TTC549 (cell line): Measurements from ENCODE around the gene SMAD2.
"Not testable (repeated sequence)": the region's sequence is repeated elsewhere in the genome, so short reads cannot be mapped to it uniquely, and the experiment has no call there.

ENCODE experiments used
- FAIRE-seq: peaks from 2 replicates; lab custom pipeline; 2012; peaks lifted over from hg19 to GRCh38; lab: Jason Lieb, UNC

SMAD2 gene

DNA sequence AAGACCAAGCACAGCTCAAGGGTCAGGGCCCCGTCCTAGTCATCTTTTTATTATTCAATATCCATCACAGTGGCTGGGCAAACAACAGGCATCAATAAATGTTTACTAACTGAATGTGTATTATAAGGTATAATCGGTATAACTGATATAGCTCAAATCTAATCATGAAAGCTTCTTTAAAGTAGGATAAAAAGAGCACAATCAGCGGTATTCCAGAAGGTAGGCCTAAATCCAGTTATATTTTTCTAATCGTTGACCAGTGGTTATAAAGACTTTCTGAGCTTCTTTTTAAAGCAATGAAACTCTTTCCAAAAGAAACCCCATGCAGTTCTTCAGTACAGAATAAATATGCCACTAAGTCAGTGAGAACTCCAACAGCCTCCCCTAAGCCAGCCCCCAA is 92.1 kb downstream of the SMAD2 start:
- FAIRE-seq = no peak

DNA sequence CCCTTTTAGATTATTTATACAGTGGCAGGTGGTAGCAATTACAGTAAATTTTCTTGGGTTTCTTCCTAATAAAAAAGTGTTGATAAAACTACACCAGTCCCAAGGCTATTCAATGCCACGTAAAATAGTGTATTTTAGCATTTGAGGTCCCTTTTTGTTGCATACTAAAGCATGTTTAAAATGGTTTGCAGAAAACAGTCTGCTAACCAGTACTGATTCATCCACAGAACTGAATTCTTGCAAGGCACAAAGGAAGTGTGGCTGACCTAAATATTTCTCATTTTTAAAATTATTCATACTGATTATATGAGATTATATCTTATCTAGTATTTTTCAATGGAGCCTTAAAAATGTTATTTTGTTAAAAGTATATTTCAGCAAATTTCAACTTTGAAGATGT is 98.1 kb downstream of the SMAD2 start:
- FAIRE-seq = no peak

DNA sequence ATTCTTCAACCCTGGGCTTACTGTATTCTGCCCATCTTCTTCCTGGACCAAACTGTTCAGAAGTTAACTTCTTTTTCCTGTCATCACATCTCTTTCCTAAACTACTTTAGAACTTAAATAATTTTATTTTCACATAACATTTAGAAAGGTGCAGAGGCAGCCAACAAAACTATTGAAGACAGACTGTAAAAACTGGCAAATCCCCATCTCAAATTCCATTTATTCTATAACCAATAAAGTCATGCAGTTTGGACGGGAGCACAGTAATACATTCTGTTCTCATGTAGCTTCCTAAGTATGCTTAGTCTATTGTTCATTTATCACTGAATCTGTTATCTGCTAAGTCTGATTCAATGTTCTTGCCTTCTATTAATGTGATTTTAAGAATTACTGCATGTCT is 99.1 kb downstream of the SMAD2 start:
- FAIRE-seq = no peak

DNA sequence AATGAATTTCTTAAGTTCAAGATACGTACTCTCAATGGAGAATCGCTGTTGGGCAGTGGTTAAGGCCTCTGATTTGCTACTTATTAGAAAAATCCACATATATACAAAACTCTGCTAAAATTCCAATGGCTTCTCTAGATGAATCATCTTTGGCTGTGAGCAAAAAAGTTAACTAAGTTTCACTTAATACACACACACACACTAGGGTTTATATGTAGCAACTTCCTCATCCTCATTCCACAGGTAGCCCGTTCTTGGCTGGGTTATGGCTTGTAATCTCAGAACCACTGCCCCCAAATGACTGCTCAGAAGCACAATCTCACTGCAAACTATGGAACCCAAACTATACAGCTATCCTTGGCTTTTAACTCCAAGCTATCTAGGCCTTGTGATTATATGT is 99.7 kb downstream of the SMAD2 start:
- no peak for FAIRE-seq

DNA sequence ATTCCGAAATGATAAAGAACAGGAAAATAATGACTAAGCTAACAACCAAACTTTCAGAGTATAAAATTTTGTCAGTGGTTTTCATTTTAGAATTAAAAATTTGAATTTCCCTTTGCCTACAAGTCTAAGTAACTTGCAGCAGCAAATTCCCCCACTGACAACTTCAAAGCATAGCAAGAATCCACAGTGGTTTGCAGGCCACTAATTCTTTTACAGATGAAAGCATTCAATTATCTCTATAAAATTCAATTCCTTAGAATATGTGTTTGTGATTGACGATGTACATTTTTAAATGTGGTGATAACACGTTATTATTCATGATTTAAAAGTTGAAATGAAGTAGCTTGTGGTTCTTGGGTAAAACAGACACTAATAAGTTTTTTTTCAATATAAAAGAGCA is 100.6 kb downstream of the SMAD2 start:
- FAIRE-seq = no peak

DNA sequence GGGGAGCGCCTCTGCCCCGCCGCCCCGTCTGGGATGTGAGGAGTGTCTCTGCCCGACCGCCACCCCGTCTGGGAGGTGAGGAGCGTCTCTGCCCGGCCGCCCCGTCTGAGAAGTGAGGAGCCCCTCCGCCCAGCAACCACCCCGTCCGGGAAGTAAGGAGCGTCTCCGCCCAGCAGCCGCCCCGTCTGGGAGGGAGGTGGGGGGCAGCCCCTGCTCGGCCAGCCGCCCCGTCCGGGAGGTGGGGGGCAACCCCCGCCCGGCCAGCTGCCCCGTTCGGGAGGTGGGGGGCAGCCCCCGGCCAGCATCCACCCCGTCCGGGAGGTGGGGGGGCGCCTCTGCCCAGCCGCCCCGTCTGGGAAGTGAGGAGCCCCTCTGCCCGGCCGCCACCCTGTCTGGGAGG is 102.4 kb downstream of the SMAD2 start:
- not testable (repeated sequence) for FAIRE-seq

DNA sequence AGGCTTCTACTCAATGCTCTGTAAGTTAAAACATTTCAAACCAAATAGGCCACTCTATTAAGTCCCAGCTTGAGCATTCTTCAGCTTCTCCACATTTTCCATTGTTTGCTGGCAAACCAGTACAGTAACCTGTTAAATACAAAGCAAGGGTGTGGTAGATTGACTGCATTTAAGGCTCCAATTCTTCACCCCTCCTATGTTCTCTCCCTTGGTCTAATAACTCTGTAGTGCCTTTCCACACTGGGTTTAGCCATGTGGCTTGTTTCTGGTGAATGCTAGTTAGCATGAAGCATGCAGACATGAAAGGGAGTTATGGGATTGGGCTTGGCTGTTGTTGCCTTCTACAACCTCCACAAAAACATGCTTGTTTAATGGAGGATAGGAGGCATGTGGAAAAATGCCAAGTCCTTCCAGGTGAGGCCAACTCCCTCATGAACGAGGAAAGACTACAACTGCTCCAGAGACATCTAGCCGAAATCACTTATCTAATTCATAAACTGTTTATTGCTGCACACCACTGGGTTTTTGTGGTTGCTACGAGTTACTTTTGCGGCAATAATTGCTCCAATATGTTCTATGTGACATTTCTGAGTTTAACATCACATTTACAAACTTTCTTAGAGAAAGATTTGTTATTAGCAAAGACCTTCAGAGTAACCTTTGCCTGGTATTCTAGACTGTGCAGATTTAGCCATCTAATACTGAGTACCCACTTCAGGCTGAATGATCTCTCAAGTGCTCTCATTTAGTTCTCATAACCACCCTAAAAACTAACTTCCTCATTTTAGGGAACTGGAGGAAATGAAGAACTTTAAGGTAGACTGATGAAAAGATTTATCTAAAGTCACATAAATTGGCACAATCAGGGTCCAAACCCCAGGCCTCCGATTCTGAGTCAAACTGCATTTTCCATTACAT is 104.0 kb downstream of the SMAD2 start:
- FAIRE-seq = no peak

DNA sequence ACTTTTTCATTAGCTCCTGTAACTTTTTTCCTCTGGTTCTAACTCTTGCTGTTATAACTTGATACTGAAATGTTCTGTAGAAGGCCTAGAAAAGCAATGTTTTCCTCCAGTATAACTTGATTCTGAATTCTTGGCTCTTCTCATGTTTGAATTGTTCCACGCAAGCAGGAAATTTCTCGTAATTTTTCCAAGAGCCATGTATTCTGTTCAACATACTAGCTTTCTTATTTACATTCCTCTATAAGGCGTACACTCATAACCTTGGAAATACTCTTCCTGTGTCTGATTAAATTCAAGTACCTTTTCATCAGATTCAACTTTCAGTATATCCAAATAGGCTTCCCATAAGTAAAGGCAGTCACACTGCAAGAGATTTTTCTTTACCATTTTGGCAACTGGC is 109.1 kb downstream of the SMAD2 start:
- FAIRE-seq = no peak

DNA sequence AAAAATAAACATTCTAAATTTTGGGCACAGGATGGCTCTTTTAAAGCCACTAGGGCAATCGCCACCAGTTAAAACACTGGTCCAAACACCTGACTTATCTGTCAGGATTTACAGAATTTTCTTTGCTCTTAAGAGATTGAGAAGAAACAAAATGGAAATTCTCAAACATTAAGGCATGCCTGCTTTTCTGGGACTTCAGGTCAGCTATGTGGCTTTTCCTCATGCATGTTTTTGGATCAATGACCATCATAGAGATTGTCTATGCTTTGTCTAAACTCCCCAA is 112.7 kb downstream of the SMAD2 start:
- no peak for FAIRE-seq

DNA sequence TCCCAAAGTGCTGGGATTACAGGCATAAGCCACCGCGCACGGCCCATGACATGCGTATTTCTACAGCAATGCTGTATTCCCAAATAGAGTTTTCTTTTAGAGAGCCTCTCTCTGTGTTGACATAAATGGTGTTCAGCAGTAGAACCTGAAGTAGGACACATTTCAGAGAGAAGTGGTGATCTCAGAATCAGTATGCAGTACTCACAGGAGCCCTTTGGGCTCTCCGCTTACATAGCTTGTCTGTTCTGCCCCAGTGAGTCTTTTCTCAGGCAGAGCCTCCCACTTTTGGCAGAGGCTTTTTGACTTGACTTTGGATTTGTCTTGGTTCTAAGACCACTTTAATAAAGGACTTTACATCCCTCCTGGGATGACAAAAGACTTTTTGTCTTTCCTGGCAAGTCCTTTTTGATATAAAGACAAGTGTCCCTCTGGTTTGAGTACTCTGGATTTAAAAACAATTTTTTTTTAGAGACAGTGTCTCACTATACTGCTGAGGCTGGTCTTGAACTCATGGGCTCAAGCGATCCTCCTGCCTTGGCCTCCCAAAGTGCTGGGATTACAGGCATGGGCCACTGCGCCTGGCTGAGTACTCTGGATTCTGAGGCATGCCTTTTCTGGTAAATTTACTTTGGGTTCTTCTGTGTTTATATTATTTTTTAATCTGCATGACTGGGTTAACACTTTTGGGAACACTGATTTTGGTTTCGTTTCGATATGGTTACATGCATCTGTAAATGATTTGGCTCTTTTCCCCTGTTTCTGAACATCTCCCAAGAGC is 113.3 kb downstream of the SMAD2 start:
- FAIRE-seq = no peak

DNA sequence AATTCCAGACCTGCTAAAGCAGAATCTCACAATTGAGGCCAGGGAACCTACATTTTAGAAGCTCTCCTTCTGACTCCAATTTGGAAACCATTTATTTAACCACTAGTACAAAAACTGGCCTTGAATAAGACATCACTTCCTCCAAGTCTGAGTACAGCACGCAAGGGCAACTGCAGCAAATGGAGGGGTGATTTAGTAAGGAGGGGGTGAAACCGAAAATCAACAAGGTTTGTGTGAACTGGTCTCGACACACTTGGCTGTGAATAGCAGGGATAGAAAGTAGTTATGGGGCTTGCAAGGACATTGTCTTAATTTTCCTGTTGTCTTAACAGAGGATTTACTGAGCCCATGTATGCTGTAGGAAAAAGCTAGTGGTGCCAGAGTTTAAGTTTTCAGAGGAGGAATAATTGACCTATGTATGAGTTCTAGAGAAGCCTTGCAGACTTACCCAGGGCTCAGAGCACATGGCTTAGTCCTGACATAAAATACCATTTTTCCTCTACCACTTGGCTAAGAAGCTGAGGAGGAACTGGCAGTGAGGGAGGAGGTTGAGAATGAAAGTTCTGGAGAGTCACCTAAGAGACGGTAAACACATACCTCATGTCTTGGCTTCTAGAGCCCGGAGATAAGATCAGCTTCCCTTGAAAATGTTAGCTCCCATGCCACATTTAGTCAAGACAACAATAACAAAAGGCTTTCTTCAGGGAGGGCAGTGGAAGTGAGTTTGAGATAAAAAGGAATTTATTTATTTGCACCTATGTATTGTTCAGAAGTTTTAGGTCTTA is 114.8 kb downstream of the SMAD2 start:
- no peak for FAIRE-seq

DNA sequence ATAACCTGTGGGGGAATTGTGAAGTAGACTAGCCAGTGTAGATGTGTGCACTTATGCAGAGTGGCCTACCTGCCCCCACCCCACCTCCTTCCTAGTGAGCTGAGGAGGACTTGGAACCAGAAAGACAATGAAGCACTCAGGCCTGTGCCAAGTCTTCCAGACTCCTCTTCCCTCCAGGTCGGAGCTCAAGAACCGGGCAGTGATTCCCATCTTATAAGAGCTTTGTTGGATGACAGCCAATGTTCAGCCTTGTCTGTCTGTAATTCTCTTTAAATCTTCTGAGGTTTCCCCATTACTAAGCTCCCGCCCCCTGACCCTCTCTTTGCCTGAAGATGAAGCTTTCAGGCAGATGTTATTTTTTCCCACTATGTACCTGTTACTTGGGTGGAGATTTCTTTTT is 121.0 kb downstream of the SMAD2 start:
- FAIRE-seq = no peak

DNA sequence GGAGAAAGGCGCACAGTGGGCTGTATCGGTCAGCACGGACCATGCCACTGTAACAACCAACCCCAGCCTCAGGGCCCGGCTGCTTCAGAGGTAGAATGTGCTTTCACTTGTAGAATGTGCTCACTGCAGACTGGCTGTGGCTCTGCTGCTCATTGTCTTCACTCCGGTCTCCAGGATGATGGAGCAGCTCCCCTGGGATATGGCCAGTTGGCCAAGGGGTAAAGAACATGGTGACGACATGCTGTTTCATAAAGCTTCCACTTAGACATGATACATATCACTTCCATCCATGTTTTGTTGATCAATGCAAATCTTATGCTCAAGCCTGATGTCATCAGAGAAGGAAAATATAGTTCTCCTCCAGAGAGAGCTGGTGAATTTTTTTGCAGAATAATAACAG is 127.7 kb downstream of the SMAD2 start:
- FAIRE-seq = no peak

DNA sequence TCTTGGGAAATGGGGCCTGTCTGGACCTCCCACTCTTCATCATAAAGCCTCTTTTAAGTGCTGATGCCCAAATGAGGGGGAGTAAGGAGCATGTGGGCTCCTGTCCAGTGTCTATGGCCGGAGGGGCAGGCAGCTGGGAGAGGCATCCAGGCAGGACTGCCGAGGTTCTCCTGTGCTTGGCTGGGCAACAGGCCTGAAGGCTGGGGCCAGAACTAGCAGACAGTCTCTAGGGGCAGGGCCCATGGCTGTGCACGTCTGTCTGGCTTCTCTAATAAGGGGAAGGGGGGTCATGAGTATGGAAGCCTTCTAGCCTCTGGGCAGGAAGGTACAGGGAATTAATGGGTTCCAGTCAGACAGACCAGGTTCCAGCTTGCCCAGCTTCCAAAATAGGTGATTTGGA is 128.6 kb downstream of the SMAD2 start:
- no peak for FAIRE-seq

DNA sequence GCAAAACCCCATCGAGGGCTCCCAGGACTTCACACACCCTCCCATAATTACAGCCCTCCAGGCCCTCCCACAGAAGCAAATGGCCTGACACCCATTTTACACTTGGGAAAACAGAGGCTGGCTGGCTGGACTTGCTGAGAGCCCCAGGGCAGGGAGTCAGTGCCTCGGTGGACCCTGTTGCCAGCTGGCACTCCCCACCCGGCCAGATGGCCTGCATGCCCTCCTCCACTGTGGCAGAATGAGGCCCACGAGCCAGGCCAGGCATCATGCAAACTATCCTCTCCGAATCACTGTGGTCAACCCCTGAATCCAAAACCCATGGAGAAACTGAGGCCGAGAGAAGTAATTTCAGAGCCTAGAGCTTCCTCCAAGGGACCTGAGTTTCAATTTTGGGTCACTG is 129.7 kb downstream of the SMAD2 start:
- no peak for FAIRE-seq

DNA sequence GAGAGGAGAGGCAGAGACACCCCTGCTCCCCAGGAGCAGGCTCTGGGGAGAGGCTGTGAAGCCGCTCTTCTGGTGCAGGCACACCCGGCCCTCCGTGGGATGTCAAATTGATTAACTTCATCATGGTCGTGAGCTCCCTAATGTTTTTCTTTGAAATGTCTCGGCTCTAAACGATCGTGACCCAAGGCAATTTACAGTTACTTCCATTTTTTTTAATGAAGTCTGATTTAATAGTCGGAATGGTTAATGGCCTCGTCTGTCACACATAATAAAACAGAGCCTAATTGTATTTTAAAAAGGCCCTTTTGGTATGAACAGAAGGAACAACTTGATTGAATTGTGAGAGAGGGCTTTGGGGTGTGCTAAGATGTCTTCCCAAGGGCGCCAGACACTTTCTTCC is 130.2 kb downstream of the SMAD2 start:
- no peak for FAIRE-seq

DNA sequence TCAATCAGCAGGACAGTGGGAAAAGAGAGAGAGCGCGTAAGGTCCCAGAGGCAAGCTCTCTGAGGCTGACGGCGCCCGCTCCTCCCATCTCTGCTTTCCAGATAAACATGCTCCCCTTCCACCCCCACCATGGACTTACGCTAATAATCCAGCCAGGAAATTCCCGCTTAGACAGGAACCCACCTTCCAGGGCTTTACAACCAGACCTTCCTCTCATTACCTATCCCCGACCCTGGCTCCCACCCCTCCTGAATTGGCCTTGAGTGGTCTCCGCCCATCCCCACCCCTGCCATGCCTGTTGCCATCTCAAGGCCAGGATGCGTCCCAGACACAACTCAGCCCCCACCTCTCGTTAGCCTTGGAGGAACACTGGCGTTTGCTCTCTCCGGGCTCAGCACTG is 131.1 kb downstream of the SMAD2 start:
- FAIRE-seq = no peak

DNA sequence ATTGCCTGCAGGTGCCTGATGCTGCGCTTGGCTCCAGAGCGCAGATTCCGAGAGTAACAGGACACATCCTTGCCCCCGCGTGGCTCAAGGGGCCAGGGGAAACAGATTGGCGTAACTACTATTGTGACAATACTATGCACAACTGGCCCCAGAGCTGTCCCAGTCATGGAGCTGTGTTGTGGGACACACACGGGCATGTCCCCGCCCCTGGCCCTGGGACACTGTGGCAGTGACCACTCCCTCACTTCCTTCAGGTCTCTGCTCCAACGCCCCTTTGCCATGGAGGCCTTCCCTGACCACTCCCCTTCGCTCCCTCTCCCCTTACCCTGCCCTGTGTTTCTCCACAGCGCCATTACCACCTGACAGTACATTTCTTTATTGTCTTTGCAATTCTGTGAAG is 132.1 kb downstream of the SMAD2 start:
- FAIRE-seq = no peak

DNA sequence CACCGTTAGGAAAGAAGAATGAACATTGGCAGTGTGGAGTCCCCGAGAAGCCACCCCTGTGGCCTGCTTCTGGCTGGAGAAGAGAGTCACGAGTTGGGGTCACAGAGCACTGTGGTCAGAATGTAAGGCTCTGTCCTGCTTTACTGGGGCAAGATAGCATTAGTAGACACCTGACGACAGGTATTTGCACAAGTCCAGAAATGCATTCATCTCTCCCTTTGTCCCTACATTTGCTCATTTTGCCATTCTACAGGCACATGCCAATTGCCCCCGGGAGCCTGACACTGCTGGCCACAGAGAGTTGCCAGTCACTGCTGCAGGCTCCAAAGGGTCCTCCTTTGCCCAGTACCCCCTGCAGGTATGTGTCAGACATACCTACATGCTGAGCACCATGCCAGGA is 133.3 kb downstream of the SMAD2 start:
- no peak for FAIRE-seq

DNA sequence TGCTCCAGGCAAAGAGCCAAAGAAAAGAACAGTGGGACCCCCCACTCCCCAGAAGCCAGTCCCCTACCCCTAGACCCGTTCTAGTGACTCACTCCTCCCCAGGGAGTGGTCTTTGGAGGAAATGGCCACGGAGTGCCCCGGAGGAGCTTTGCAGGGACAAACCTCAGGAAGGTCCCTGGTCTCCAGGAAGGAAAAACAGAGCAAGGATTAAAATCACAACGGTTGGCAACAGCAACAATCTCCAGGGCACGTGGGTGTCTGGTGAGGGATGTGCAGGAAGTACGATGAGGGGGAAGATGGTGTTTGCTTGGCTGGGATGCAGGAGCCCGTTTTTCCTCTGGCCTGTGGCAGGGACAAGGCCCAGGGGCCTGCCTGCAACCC is 135.0 kb downstream of the SMAD2 start:
- no peak for FAIRE-seq

DNA sequence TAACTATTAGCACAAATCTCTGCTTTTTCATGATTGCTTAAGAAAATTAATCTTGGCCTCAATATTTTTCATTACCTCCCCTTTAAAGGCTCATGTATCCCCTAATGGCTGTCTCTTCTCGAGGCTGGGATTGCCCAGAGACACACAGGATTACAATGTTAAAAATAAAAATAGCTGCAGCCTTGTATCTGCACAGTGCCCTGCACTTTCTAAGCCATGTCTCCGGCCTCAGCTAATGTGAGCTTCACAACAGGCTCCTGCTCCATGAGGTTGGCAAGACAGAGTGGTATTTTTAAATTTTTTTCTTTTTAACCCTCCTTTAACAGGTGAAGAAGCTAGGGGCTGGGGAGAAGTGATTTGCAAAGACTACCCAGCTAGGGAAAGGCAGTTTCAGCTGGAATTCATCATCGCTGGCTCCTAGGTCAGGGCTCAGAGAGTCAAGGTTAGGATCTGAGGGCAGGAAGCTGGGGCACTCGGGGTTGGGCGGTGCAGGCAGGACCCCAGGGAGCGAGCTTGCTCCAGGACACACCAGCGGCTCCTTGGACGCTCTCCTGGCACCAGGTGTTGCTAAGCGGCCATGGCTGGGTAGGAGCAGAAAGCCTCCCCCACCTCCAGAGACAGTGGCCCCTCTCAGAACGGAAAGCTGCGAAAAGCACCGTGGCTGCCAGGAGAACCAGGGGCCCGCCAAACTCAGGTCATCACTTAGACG is 135.6 kb downstream of the SMAD2 start:
- no peak for FAIRE-seq

DNA sequence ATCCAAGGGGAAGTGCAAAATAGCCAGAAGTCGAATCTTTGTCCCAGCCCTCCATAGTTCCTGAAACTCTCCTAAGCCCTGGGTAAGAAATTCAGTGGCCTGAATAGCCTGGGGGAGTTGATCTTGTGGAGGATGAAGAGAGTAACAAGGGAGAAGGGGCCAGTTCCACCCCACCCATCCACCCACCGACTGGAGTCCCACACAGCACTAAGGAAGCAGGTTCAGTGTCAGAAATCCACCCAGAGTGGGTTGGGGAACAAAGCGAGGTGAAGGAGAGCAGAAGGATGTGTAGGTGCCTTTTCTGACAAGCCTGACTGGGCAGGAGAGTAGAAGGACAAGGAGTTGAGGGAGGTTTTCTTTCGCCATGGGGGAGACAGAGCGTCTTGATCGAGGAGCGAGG is 136.8 kb downstream of the SMAD2 start:
- no peak for FAIRE-seq
